ENCODE results near the gene RMND5A.
"Not testable (repeated sequence)": the region's sequence is repeated elsewhere in the genome, so short reads cannot be mapped to it uniquely, and the experiment has no call there.

The RMND5A gene

GRCh38 chr2:86719637-86720539, at the start of gene RMND5A:
Gene RMND5A, plus strand, starts transcription at chr2:86720291. Its CDS starts 377 bp downstream, at chr2:86720668.
- DNase-seq (ENCODE audit: low read depth in 2 of 2) = peak; percentile 89 to 90

GRCh38 chr2:86671337-86671981, 48.6 kb upstream of the RMND5A start:
- DNase-seq (ENCODE audit: low read depth in 2 of 2) = no peak

GRCh38 chr2:86672027-86672545, 48.0 kb upstream of the RMND5A start:
- no peak for DNase-seq (ENCODE audit: low read depth in 2 of 2)

- DNase-seq (ENCODE audit: low read depth in 2 of 2) = no peak
Observed at GRCh38 chr2:86673011-86673410, 47.1 kb upstream of the RMND5A start.

GRCh38 chr2:86673986-86674670, 46.0 kb upstream of the RMND5A start:
- no peak for DNase-seq (ENCODE audit: low read depth in 2 of 2)

GRCh38 chr2:86675104-86675503, 45.0 kb upstream of the RMND5A start:
- DNase-seq (ENCODE audit: low read depth in 2 of 2) = no peak

- DNase-seq (ENCODE audit: low read depth in 2 of 2) = no peak
Observed at GRCh38 chr2:86675511-86676015, 44.5 kb upstream of the RMND5A start.

- no peak for DNase-seq (ENCODE audit: low read depth in 2 of 2)
Observed at GRCh38 chr2:86677816-86678215, 42.3 kb upstream of the RMND5A start.

GRCh38 chr2:86679036-86679435, 41.1 kb upstream of the RMND5A start:
- DNase-seq (ENCODE audit: low read depth in 2 of 2) = no peak

GRCh38 chr2:86685351-86685750, 34.7 kb upstream of the RMND5A start:
- DNase-seq (ENCODE audit: low read depth in 2 of 2) = no peak

- DNase-seq (ENCODE audit: low read depth in 2 of 2) = no peak
Observed at GRCh38 chr2:86686460-86686859, 33.6 kb upstream of the RMND5A start.

GRCh38 chr2:86686905-86687304, 33.2 kb upstream of the RMND5A start:
- DNase-seq (ENCODE audit: low read depth in 2 of 2) = no peak

GRCh38 chr2:86695053-86695691, 24.9 kb upstream of the RMND5A start:
- DNase-seq (ENCODE audit: low read depth in 2 of 2) = peak in 1 of 2 donors; percentile 3

- no peak for DNase-seq (ENCODE audit: low read depth in 2 of 2)
Observed at GRCh38 chr2:86697551-86698104, 22.5 kb upstream of the RMND5A start.

GRCh38 chr2:86700690-86701089, 19.4 kb upstream of the RMND5A start:
- DNase-seq (ENCODE audit: low read depth in 2 of 2) = no peak

GRCh38 chr2:86703704-86704361, 16.3 kb upstream of the RMND5A start:
- DNase-seq (ENCODE audit: low read depth in 2 of 2) = no peak

GRCh38 chr2:86704459-86704971, 15.6 kb upstream of the RMND5A start:
- no peak for DNase-seq (ENCODE audit: low read depth in 2 of 2)

GRCh38 chr2:86706220-86706619, 13.9 kb upstream of the RMND5A start:
- no peak for DNase-seq (ENCODE audit: low read depth in 2 of 2)

- no peak for DNase-seq (ENCODE audit: low read depth in 2 of 2)
Observed at GRCh38 chr2:86706935-86707334, 13.2 kb upstream of the RMND5A start.

GRCh38 chr2:86708126-86708525, 12.0 kb upstream of the RMND5A start:
- DNase-seq (ENCODE audit: low read depth in 2 of 2) = not testable (repeated sequence)
